ENCODE results near the gene DHH. TPM values are rescaled to one million over a fixed set of nuclear protein-coding genes. Genes with fewer than 3 reads are reported as not detected.
"Not testable (repeated sequence)": the region's sequence is repeated elsewhere in the genome, so short reads cannot be mapped to it uniquely, and the experiment has no call there.

Gene DHH
- 0.48 TPM for polyA plus RNA-seq (2013, experiment 1 of 4)
- polyA plus RNA-seq (2013, experiment 2 of 4) = 0.27 TPM
- polyA plus RNA-seq (2013, experiment 3 of 4) = 0.16 TPM
- polyA plus RNA-seq (2013, experiment 4 of 4) = 0.20 TPM

DNA sequence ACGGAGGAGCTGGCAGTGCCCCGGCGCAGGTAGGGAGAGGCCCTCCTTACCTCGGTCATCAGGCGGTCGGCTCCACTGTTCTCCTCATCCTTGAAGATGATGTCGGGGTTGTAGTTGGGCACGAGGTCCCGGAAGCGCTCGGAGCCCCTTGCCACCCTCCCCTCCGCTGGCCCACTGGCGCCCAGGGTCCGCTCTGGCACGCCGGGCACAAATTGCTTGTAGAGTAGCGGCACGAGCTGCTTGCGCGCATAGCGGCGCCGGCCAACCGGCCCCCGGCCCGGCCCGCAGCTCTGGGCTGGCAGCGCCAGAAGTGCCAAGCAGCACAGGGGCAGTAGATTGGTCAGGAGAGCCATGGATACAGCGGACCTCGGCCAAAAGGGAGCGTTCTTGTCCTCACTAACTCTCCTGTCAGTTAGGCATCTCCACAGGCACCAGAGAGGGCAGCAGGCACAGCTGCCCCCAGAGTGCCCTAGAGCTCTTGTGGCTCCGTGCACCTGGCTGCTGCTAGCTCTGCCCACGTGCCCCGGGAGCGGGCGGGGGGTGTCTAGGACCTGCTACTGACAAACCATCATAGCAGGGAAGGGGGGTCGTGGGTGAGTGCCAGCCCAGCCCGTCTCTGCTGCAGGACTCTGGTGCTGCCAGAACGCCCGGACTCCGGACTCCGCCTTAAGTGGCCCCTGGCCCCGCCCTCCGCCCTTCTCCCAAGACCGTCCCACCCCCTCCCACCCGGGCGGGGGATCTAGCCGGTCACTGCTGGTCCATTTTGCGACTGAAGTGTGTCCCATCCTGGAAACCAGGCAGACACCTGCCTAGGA, at the start of gene DHH:
TSS of gene DHH (minus strand) at position 642 of the 815 bp plus-strand sequence. CDS start at position 353, 289 bp downstream.
- Histone ChIP-seq H3K9me3 (ENCODE audit: control insufficient read depth, low read length) (no peaks in the 10 kb centered on the region), H3K36me3 (ENCODE audit: control insufficient read depth, insufficient read depth, low read length) (peaks cover 6% of the 10 kb centered on the region), H3K4me3 (ENCODE audit: insufficient read depth, low read depth, low read length) (no peak within 1 kb of the TSS), H3K27ac (ENCODE audit: insufficient read depth, low read depth, low read length, poor library complexity, severe bottlenecking) (no peak within 1 kb of the TSS), H3K4me1 (ENCODE audit: control insufficient read depth, insufficient read depth, low read length) (peaks cover 36% of the 10 kb centered on the region), H3K27me3 (ENCODE audit: control insufficient read depth, insufficient read depth, low read length, poor library complexity, severe bottlenecking) (peaks cover 63% of the 10 kb centered on the region)
- 22 to 23% methylated on average over 49 of the region's 49 CpGs for WGBS, 2 experiments

DNA sequence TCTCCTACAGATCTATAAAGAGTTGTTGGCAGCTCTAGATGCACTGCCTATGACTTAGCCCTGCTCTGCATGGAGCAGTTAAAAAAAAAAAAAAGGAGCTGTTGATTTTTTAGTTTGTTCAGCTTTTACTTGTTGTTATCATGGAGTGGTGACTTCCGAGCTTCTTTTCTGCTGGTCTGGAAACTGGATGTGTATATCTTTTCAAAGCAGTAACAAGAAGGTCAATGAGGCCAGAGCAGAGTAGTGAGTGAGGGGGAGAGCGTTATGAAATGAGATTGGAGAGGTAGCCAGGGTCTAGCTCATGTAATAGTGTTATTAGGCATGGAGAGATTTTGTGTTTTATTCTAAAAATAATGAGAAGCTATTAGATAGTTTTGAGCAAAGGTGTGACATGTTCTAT, 49.8 kb upstream of the DHH start:
- Histone ChIP-seq H3K9me3 (ENCODE audit: control insufficient read depth, low read length) (no peaks in the 10 kb centered on the region), H3K27me3 (ENCODE audit: control insufficient read depth, insufficient read depth, low read length, poor library complexity, severe bottlenecking) (no peaks in the 10 kb centered on the region), H3K27ac (ENCODE audit: insufficient read depth, low read depth, low read length, poor library complexity, severe bottlenecking) (no peak overlapping the region), H3K36me3 (ENCODE audit: control insufficient read depth, insufficient read depth, low read length) (no peaks in the 10 kb centered on the region), H3K4me1 (ENCODE audit: control insufficient read depth, insufficient read depth, low read length) (no peaks in the 10 kb centered on the region), H3K4me3 (ENCODE audit: insufficient read depth, low read depth, low read length) (no peak overlapping the region)
- 92 to 94% methylated on average over 2 of the region's 2 CpGs for WGBS, 2 experiments

DNA sequence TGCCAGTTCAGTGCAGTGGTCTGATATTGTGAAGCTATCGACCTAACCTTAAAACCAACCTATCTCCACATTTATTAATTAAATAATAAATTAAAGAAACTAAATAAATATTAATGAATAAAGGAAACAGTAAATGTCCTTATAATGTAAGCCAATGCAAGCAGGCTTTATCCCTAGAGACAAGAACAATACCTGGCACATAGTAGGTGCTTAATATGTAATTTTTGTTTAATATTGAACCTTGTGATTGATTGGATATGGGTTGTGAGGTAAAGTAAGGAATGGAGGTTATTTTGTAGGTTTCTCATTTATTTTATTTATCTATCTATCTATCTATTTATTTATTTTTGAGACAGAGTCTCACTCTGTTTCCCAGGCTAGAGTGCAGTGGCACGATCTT, 44.4 kb upstream of the DHH start:
- no peak overlapping the region for H3K4me3 ChIP-seq (ENCODE audit: insufficient read depth, low read depth, low read length)
- no peaks in the 10 kb centered on the region for H3K4me1 ChIP-seq (ENCODE audit: control insufficient read depth, insufficient read depth, low read length)
- H3K27me3 ChIP-seq (ENCODE audit: control insufficient read depth, insufficient read depth, low read length, poor library complexity, severe bottlenecking) = no peaks in the 10 kb centered on the region
- WGBS, 2 experiments = 97 to 100% methylated on average over 1 of the region's 2 CpGs
- H3K36me3 ChIP-seq (ENCODE audit: control insufficient read depth, insufficient read depth, low read length) = no peaks in the 10 kb centered on the region
- H3K27ac ChIP-seq (ENCODE audit: insufficient read depth, low read depth, low read length, poor library complexity, severe bottlenecking) = no peak overlapping the region
- H3K9me3 ChIP-seq (ENCODE audit: control insufficient read depth, low read length) = no peaks in the 10 kb centered on the region

DNA sequence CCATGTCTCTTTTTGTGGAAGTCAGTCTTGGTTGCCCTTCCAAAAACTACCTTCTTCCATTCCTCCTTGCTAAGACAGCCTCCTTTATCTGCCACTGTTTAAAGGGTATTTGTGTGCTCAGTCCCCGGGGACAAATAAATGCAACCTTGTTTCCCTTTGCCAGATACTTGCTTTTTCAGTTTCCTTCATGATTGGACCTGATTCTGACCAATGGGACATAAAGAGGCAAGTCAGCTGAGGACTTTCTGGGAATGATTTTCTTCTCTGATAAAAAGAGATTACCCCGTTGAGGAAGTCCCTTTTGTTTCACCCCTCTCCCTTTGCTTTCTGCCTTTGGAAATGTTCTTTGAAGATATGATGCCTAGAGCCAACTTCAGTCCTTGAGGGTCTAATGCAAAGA, 44.0 kb upstream of the DHH start:
- H3K4me1 ChIP-seq (ENCODE audit: control insufficient read depth, insufficient read depth, low read length) = no peaks in the 10 kb centered on the region
- H3K36me3 ChIP-seq (ENCODE audit: control insufficient read depth, insufficient read depth, low read length) = no peaks in the 10 kb centered on the region
- 70 to 82% methylated on average over 2 of the region's 2 CpGs for WGBS, 2 experiments

DNA sequence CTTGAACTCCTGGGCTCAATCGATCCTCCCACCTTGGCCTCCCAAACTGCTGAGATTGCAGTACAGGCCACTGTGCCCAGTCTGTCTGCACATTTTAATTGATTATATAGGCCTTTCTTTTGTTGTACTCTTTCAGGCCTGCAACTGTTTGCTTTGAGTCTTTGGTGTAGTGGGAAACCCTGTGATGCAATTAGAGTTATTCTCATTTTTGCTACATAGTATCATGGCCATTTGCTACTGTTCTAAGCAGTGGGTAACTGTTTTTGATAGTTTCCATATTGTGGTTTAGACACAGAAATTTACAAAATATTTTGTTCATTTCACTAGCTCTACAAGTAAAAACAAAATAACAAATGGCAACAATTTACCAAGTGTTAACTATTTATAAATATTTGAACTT, 42.9 kb upstream of the DHH start:
- Histone ChIP-seq H3K4me3 (ENCODE audit: insufficient read depth, low read depth, low read length) (no peak overlapping the region), H3K4me1 (ENCODE audit: control insufficient read depth, insufficient read depth, low read length) (no peaks in the 10 kb centered on the region), H3K27me3 (ENCODE audit: control insufficient read depth, insufficient read depth, low read length, poor library complexity, severe bottlenecking) (no peaks in the 10 kb centered on the region), H3K36me3 (ENCODE audit: control insufficient read depth, insufficient read depth, low read length) (no peaks in the 10 kb centered on the region), H3K27ac (ENCODE audit: insufficient read depth, low read depth, low read length, poor library complexity, severe bottlenecking) (no peak overlapping the region), H3K9me3 (ENCODE audit: control insufficient read depth, low read length) (no peaks in the 10 kb centered on the region)
- 88 to 95% methylated on average over 1 of the region's 1 CpG for WGBS, 2 experiments

More for the DNA sequence above, 44.0 kb upstream of the DHH start:
- H3K27ac ChIP-seq (ENCODE audit: insufficient read depth, low read depth, low read length, poor library complexity, severe bottlenecking) = no peak overlapping the region
- H3K9me3 ChIP-seq (ENCODE audit: control insufficient read depth, low read length) = no peaks in the 10 kb centered on the region
- H3K27me3 ChIP-seq (ENCODE audit: control insufficient read depth, insufficient read depth, low read length, poor library complexity, severe bottlenecking) = no peaks in the 10 kb centered on the region
- H3K4me3 ChIP-seq (ENCODE audit: insufficient read depth, low read depth, low read length) = no peak overlapping the region

DNA sequence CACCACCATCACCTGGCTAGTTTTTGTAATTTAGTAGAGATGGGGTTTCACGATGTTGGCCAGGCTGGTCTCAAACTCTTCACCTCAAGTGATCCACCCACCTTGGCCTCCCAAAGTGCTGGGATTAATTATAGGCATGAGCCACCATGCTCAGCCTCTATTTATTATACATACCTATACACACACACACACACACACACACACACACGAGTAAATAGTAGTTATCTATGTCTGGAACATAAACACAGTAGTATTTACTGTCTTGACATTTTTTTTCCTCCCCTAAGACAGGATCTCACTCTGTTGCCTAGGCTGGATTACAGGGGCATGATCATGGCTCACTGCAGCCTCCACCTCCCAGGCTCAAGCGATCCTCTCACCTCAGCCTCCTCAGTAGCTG, 42.4 kb upstream of the DHH start:
- H3K36me3 ChIP-seq (ENCODE audit: control insufficient read depth, insufficient read depth, low read length); H3K27ac ChIP-seq (ENCODE audit: insufficient read depth, low read depth, low read length, poor library complexity, severe bottlenecking); H3K4me3 ChIP-seq (ENCODE audit: insufficient read depth, low read depth, low read length); H3K27me3 ChIP-seq (ENCODE audit: control insufficient read depth, insufficient read depth, low read length, poor library complexity, severe bottlenecking); H3K4me1 ChIP-seq (ENCODE audit: control insufficient read depth, insufficient read depth, low read length); H3K9me3 ChIP-seq (ENCODE audit: control insufficient read depth, low read length): not testable (repeated sequence)
- 82 to 89% methylated on average over 3 of the region's 3 CpGs for WGBS, 2 experiments

DNA sequence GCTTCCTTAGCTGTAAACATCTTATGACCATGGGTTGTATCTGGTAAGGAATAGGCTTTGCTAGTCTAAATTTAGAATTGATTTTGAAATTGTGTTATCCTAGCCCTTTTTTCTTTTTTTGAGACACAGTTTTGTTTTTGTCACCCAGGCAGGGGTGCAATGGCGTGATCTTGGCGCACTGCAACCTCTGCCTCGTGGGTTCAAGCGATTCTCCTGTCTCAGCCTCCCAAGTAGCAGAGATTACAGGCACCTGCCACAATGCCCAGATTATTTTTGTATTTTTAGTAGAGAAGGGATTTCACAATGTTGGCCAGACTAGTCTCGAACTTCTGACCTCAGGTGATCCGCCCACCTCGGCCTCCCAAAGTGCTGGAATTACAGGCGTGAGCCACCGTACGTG, 39.0 kb upstream of the DHH start:
- H3K4me3 ChIP-seq (ENCODE audit: insufficient read depth, low read depth, low read length) = no peak overlapping the region
- 94 to 95% methylated on average over 10 of the region's 10 CpGs for WGBS, 2 experiments
- H3K36me3 ChIP-seq (ENCODE audit: control insufficient read depth, insufficient read depth, low read length) = peaks cover 12% of the 10 kb centered on the region
- H3K27me3 ChIP-seq (ENCODE audit: control insufficient read depth, insufficient read depth, low read length, poor library complexity, severe bottlenecking) = no peaks in the 10 kb centered on the region
- no peak overlapping the region for H3K27ac ChIP-seq (ENCODE audit: insufficient read depth, low read depth, low read length, poor library complexity, severe bottlenecking)
- H3K4me1 ChIP-seq (ENCODE audit: control insufficient read depth, insufficient read depth, low read length) = peaks cover 6% of the 10 kb centered on the region
- H3K9me3 ChIP-seq (ENCODE audit: control insufficient read depth, low read length) = no peaks in the 10 kb centered on the region

DNA sequence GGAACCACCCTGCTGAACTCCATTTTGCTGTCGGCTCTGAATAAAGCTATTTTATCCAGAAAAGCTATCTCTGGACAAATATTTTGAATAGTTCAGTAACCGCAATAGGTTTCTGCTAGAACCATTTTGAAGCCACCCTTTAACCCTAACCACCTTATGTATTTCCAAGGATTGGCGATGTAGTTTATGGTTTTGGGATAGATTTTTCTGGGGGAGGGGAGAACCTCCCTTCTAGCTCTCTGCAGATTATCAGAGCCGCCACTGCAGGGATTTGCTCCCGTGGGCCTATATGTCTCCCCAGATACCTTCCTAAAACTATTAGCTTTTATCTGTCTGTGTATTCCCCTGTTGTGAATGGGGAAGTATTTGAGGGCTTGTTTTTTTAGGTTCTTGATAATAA, 38.4 kb upstream of the DHH start:
- Histone ChIP-seq H3K4me1 (ENCODE audit: control insufficient read depth, insufficient read depth, low read length) (peaks cover 6% of the 10 kb centered on the region), H3K27me3 (ENCODE audit: control insufficient read depth, insufficient read depth, low read length, poor library complexity, severe bottlenecking) (no peaks in the 10 kb centered on the region), H3K4me3 (ENCODE audit: insufficient read depth, low read depth, low read length) (no peak overlapping the region), H3K9me3 (ENCODE audit: control insufficient read depth, low read length) (no peaks in the 10 kb centered on the region), H3K27ac (ENCODE audit: insufficient read depth, low read depth, low read length, poor library complexity, severe bottlenecking) (no peak overlapping the region), H3K36me3 (ENCODE audit: control insufficient read depth, insufficient read depth, low read length) (peaks cover 13% of the 10 kb centered on the region)
- WGBS, 2 experiments = 90 to 95% methylated on average over 2 to 5 of the region's 5 CpGs

DNA sequence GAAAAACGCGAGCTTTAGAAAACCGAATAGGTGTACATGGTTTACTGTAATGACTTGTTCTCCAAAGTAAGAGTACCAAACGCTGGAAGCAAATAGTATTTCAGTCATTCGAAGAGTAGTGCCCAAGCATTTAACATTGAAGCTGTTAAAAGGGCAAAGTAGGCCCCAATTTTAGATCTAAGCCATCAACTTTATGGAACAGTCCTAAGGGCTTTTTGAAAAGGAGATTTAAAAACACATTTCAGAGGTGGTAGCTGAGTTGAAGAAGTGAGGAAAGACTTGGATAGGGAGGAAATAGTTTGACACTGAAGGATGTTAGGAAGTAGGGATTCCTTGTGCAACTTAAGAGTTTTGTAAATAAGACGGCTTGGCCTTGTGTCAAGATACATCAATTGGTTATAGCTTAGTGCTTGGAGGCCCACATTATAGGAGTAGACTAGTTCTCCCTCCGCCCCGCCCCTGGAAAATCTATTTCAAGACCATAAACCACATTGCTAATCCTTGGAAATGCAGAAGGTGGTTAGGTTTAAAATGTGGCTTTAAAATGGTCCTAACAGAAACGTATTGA, 37.4 kb upstream of the DHH start:
- Histone ChIP-seq H3K27ac (ENCODE audit: insufficient read depth, low read depth, low read length, poor library complexity, severe bottlenecking) (peak overlapping the region; percentile 50), H3K4me1 (ENCODE audit: control insufficient read depth, insufficient read depth, low read length) (peaks cover 6% of the 10 kb centered on the region), H3K9me3 (ENCODE audit: control insufficient read depth, low read length) (no peaks in the 10 kb centered on the region), H3K27me3 (ENCODE audit: control insufficient read depth, insufficient read depth, low read length, poor library complexity, severe bottlenecking) (no peaks in the 10 kb centered on the region), H3K36me3 (ENCODE audit: control insufficient read depth, insufficient read depth, low read length) (peaks cover 23% of the 10 kb centered on the region), H3K4me3 (ENCODE audit: insufficient read depth, low read depth, low read length) (peak overlapping the region; percentile 98)
- WGBS, 2 experiments = 47 to 51% methylated on average over 8 to 9 of the region's 9 CpGs

DNA sequence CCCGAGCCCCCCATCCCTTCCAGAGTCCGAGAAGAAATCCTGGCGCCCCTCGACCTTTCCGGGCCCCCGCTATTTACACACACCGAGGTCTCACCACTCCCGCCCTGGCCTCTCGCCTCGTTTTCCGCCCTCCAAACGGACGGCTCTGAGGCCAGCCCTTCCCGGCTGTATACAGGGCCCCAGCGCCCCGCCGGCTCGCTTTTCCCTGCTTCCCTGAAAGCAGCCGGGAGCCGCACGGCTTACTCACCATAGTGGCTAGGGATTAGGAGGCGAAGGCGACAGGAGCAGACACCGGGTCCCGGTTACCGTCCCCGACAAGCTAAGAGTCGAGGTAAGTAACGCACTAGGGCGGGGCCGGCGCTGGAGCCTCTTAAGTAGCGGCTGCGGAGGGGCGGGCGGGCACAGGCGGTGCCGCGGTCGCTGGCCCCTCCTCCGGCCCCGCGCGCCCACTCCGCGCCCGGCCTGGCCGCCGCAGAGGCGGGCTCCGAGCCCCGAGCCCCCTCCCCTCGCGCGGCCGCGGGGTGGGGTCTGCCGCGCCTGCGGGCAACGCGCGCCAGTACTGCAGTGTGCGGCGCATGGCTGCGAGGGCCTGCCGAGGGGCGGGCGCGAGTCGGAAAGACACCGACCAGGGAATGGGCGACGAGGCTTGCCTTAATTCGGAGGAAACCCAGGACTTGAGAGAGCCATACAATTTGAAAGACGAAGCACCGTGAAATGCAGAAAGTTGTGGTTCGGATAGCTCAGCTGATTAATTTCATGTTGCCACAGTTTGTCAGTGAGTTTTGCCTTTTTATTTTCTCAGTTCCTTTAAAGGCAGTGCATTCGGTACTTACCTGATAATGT, 36.7 kb upstream of the DHH start, which contains the start of gene TUBA1B:
TSS of gene TUBA1B (minus strand) at position 345 of the 843 bp plus-strand sequence. CDS start at position 250, 95 bp downstream.
- Histone ChIP-seq H3K4me1 (ENCODE audit: control insufficient read depth, insufficient read depth, low read length) (peaks cover 6% of the 10 kb centered on the region), H3K36me3 (ENCODE audit: control insufficient read depth, insufficient read depth, low read length) (peaks cover 24% of the 10 kb centered on the region), H3K27ac (ENCODE audit: insufficient read depth, low read depth, low read length, poor library complexity, severe bottlenecking) (peak within 1 kb of the TSS; percentile 93), H3K9me3 (ENCODE audit: control insufficient read depth, low read length) (no peaks in the 10 kb centered on the region), H3K4me3 (ENCODE audit: insufficient read depth, low read depth, low read length) (peak within 1 kb of the TSS; percentile 98), H3K27me3 (ENCODE audit: control insufficient read depth, insufficient read depth, low read length, poor library complexity, severe bottlenecking) (no peaks in the 10 kb centered on the region)
- WGBS, 2 experiments = 1% methylated on average over 79 of the region's 79 CpGs

All from ectodermal cell (in vitro differentiated cells).